DOHH2 (cell line): ENCODE results near the gene SPATA33.

Source experiments
- EZH2phosphoT487 ChIP-seq: fragments of 200-600 bp; sonication (generic); IDR thresholded peaks from 2 replicates; pipeline ENCODE4 v1.6.1; 2017; ENCODE audit warnings: borderline replicate concordance, mild to moderate bottlenecking, antibody characterized with exemption, low read length, moderate library complexity, mixed read lengths
- TF ChIP-seq, protein P1 (sequence below): fragments of 200-600 bp; sonication (generic); IDR thresholded peaks from one replicate; pipeline ENCODE4 v1.5.1; 2014; ENCODE audit warnings: antibody characterized with exemption, mild to moderate bottlenecking, low read depth, low read length; ENCODE audit not compliant: poor library complexity, severe bottlenecking

DNA sequence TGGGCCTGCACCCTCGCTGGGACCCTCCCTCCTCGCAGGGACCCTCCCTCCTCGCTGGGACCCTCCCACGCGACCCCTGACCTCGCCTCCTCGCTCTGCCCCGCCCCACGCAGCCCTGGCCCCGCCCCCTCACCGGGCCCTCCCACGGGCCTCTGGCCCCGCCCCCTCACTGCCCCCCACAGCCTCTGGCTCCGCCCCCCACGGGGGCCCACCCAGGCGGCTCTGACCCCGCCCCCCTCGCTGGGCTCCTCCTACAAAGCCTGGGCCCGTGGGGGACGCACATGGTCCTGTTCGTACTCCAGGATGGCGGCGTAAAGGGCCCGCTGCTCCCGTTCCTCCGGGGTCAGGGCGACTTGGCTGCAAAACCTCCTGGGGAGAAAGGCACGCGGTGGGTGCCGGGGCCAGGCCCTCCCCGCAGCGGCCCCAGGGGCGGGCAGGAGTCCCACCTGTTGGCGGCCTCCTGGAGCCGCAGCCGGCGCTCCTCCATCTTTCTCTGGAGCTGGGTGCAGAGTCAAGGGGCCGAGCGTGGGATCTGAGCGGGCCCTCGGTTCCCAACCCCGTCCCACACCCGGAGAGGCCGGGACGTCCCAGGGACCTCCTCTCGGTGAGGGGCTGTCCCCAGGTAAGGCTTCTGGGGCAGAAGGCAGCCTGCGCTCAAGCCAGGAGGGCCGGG is 54.1 kb downstream of the SPATA33 start:
- TF ChIP-seq, protein P1, sequence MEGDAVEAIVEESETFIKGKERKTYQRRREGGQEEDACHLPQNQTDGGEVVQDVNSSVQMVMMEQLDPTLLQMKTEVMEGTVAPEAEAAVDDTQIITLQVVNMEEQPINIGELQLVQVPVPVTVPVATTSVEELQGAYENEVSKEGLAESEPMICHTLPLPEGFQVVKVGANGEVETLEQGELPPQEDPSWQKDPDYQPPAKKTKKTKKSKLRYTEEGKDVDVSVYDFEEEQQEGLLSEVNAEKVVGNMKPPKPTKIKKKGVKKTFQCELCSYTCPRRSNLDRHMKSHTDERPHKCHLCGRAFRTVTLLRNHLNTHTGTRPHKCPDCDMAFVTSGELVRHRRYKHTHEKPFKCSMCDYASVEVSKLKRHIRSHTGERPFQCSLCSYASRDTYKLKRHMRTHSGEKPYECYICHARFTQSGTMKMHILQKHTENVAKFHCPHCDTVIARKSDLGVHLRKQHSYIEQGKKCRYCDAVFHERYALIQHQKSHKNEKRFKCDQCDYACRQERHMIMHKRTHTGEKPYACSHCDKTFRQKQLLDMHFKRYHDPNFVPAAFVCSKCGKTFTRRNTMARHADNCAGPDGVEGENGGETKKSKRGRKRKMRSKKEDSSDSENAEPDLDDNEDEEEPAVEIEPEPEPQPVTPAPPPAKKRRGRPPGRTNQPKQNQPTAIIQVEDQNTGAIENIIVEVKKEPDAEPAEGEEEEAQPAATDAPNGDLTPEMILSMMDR = no peak
- TF ChIP-seq EZH2phosphoT487 = no peak
